ENCODE measurements around the gene SMPD3.

- TF ChIP-seq CTCF (IDR thresholded peaks at IDR 0.05; ENCODE audit: insufficient read depth, low read length) = no peak
- no peak for TF ChIP-seq REST (IDR thresholded peaks at IDR 0.05; ENCODE audit: insufficient replicate concordance, low read depth)
- no peak for TF ChIP-seq SPI1 (IDR thresholded peaks at IDR 0.05; ENCODE audit: borderline replicate concordance, low read depth)
- no peak for TF ChIP-seq POLR2AphosphoS5 (IDR thresholded peaks at IDR 0.05; ENCODE audit: low read depth)
Measured at GRCh38 chr16:68420366-68420942, 27.9 kb downstream of the SMPD3 start.

Data from HL-60 (cell line).